SKM-1 (cell line): ENCODE data around the gene SEMA5B.
A peak's percentile ranks its signal among the peaks of the same experiment; 100 is the strongest.

Source experiments
- DNase-seq: peaks from one replicate; lab custom pipeline; 2025; ENCODE audit not compliant: unreplicated experiment; lab: John Stamatoyannopoulos, UW

Gene SEMA5B

DNA sequence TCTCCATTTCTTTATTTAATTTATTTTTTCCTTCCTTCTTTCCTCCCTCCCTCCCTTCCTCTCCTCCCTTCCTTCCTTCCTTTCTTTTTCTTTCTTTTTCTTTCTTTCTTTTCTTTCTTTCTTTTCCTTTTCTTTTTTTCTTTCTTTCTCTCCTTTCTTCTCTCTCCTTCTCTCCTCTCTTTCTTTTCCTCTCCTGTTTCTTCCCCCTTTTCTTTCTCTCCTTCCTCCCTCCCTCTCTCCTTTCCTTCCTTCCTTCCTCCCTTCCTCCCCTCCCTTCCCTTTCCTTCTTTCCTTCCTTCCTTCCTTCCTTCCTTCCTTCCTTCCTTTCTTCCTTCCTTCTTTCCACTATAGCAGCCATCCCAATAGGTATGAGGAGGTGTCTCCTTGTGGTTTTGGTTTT lies 32.5 kb upstream of the SEMA5B start:
- DNase-seq, result no peak

DNA sequence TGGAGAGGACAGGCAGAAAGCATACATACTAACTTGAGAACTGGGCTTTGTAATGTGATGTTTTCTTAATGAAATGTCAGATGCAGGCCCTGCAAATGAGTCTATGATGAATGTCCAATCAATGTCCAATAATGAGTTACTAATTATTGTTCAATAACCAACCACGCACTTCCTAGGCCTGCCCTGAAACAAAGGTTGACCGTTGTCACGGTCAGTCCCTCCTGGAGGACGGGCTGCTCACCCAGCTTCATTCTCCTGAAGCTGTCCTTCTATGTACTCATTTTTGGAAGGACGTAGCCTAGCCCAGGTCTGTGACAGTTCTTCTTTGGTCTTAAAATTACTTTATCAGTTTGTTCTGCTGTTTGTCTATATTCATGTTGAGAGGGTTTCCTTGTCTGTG lies 30.9 kb upstream of the SEMA5B start:
- DNase-seq, result no peak

DNA sequence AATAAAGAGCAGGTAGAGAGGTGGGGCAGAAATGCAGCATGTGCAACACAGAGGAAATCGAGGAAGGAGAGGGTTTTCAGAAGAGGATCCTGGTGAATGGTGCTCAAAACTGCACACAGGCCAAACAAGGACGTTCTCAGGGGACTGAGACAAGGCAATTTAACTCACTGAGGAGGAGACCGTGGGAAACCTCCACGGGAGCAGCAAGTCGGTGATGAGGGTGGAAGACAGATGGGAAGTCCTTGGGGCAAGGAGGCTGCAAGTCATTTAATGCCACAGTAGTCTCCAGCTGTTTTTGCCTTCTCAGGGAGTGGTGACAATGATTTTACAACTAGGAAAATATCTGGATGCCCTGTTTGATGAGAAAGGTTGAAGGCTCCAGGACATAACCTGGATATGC lies 27.8 kb upstream of the SEMA5B start:
- no peak for DNase-seq

DNA sequence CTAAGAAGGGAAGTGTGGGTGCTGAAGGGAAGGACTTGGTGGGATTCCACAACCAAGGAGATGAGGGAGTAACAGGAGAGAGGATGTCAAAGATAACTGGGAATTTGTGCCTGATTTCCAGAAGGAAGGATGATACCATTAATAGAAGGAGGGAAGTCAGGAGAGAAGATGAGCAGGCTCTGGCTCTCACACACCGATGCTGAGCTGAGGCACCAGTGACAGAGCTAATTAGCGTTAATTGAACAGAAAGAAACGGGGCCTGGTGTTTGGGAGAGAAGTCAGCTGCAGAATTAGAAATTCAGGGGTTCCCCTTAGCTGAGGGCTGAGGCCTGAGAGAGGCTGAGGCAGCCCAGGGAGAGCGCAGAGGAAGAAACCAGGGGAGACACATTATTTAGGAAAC lies 27.4 kb upstream of the SEMA5B start:
- DNase-seq, result no peak

DNA sequence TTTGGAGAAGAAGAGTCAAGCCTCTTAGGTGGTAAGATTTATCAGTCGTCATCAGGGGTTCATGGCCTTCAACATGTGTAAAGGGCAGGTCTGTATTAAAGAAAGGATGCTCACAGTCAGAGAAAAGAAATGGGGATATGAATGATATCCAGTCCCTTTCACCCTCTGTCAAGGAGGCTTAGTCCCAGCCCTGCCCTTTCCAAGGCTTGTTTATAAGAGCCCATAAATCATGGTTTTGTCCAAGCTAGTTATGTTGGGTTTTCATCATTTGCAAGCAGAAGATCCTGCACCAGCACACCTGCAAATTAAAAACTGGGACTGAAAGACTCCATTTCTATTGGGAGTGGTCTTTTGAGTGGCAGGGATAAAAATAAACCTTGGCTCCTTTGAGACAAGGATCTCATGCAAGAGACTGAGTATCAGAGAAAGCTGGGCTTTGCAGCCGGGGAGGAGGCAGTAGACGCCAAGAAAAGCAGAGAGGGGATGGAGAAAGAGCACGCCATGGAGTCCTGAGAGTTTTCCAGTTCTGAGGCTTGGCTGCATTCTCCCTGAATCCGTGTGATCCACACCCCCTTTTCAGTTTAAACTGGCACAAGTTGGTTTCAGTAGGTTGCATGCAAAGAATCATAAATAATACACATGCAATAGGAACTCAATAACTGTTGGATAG lies 26.7 kb upstream of the SEMA5B start:
- DNase-seq, result no peak

DNA sequence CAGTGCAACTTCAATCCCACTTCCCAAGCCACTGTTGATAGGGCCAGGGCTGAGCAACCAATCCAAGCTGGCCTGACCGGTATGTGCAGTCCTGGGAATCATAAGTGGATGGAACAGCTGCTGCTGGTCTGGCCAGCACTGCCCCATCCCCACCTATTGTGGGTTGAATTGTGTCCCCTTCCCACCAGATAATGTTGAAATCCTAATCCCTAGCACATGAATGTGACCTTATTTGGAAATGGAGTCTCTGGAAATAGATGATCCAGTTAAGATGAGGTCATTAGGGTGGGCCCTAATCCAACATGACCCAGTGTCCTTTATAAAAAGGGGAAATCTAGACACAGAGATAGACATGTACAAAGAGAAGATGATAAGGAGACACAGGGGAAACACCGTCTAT lies 25.5 kb upstream of the SEMA5B start:
- no peak for DNase-seq

DNA sequence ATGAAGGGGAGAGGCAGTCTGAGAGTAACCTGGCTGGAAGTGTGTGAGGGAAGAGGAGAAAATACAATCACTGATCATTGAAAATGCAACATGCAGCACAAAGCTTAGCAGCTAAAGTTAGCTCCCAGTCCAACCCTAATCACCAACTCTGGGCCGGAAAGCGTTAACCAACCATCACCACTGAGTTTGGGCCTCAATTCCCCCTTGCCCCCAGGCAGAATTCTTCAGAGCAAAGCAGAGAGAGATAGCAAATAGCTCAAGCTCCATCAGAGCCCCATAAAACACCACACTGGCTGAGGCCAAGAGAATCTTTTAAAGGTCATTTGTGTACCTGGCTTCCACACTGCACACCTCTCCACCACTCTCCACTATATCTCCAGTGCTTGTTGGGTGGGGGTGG lies 23.1 kb upstream of the SEMA5B start:
- no peak for DNase-seq

DNA sequence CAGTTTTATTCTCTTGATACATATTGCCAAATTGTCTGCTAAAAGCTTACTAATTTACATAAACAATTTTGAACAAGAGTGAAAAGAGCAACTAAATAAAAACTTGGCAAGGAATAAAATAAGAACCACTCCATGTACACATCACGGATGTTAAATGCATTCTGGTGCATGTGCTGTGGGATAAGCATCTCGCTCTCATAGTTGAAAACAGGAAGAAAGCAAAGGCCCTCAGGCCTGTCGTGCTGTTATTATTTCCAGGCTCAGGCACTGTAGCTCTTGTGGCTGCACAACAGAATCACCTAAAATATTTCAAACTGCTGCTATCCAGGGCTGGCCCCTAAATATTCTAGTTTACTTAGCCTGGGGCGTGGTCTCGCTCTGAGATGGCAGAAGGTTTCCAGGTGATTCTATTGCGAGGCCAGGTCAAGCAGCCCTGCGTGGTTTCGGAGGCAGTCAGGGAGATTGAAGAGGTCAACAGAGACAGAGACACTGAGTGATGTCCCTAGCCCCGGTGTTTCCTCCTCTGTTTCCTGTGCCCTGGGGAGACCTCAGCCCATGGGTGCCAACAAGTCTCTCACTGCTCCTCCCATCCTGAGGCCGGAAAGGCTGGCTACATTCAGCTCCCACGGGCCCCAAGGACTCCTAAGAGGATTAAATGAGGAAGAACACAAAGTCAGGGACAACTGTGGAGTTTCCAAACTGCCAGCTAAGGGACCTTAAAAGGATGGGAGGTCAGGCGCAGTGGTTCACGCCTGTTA lies 21.1 kb upstream of the SEMA5B start:
- DNase-seq, result no peak

DNA sequence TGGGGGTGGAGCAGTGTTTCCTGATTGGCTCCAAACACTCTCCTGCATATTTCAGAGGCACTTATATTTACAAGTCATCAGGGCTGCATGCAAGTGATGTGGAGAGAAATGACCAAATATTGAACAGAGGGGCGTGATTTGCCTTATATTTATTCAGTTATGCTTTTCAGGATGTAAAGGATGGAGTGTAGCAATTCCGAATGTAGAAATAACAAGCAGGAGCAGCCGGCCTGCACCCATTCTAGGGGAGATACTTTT lies 19.4 kb upstream of the SEMA5B start:
- DNase-seq, result no peak

DNA sequence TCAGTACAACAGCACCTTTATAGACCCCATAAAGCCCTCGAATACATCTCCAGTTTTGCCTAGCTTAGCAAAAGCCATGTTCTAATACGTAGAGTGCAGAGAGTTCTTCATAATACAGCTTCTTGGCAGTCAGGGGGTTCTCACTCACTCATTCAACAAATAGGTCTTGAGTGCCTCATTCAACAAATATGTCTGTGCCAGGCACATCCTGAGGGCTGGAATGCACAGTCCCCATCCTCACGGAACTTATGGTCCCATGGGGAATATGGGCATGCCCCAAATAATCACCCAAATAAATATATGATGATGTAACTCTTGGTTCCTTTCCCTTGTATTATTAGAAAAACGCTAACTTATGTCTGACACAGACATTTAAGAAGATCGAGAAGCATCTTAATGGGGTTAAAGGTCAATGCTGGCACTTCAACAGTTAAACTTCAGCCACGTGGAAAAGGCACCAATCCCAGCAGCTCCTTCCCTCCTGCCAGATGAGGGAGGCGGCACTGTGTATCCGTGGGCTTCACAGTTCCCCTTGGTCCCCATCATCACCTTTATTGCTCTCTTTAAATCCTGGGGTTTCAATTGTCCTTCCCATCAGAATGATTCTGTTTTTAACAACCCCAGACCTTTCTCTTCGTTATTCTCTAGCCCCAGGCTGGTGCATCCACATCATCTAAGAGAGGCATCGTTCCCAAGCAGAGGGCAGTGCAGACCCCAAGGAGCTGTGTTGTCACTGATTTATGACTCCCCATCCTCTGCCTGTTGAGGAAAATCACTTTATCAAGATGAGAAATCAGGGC lies 18.9 kb upstream of the SEMA5B start:
- no peak for DNase-seq

DNA sequence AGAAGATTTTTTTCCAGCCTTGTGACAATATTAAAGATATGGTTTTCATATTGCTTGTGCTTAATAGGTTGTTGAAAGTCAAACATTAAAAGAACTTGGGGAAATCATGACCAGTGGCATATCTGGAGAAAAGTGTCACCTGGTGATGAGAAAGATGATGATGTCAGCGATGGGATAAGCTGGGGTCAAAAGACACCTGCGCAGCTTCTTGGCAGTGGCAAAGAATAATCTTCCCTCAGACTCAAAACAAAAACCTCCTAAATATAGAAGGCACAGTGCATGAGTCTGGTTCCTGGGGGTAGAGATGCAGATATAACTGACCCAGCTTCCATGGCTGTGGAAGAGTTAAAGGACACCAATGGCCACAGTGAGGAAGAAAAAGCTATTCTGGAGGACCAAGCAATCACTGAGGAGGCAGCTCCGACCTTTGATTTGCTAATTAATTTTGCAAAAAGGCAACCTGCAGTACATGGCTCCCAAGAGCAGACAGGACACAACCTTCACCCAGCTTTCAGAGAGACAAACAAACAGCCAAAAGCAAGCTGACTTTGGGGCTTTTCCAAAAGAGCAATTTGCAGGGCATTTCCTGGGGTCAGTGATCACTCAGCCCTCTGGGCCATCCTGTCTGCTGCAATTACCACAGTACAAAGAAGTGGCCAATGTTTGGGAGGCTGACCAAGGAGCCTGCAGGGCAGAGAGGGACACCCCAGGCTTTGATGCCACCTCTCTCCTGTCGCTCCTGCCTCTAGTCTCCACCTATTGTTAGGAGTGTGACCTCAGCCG lies 17.6 kb upstream of the SEMA5B start:
- no peak for DNase-seq

DNA sequence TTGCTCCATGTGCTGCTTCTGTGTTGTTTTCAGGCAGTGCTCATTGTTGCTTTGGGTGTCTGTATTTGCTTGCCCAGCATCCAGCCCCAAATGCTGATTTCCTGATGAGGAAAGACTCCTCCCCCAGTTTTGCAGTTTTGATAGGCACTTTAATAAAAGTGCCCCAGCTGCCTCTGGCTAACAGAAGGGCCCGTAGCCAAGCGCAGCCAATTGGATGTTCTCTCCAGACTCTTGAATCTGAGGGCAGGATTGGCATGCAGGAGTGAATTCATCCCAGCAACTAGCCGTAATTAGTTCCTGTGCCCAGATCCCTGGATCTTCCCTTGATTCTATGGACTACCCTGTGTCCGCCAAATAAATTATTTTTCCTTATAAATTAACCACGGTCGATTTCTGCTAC lies 14.8 kb upstream of the SEMA5B start:
- no peak for DNase-seq

DNA sequence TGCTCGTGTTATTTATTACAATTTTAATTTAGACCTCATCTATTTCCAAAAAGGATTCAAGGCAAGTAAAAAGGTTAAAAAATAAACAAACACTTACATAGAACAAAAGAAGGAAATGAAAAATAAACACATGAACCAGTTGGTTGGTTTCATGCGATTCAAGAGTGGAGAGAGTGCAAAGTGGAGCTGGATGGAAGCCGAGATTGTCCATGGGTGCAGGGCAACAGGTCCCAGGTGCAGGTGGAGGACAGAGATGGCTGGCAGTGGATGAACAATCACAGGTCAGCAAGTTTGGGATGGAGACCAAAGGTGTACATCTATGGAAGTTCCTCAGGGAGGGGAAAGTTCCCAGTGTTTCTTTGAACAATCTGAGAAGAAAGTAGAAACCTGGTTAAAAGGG lies 11.6 kb upstream of the SEMA5B start:
- no peak for DNase-seq

DNA sequence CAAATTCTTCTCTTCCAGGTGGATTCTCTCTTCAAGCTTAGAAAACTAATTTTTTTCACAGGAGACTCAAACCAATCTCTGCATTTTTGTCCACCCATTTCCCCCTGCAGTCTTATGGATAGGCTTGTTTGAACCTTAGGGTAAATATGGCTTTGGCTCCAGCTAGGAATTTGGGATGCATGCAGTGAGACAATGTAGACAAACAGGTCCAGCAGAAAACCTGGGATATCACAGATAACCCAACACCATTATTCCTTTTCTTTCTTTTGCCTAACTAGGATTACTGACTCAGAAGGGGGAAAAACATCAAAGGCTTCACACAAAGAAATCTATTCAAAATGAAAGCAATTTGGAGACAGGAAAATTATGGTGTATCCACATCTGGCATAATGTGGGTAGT lies 11.2 kb upstream of the SEMA5B start:
- DNase-seq, result no peak

DNA sequence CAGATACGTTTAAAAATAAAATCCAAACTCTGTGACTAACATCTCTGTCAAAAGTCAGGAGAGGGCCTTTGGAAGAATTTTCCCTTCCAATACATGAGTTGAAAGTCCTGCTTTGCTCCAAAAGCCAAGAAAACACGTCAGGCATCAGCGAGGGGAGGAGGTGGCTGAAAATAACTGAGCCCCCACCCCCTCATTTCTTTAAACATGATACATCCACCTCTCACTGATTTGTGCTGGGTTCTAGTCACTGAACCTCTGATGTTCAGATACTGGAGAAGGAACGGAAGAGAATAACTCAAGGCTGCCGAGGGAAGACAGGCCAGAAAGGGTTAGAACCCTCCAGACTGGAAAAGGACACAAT lies 9.4 kb upstream of the SEMA5B start:
- no peak for DNase-seq

DNA sequence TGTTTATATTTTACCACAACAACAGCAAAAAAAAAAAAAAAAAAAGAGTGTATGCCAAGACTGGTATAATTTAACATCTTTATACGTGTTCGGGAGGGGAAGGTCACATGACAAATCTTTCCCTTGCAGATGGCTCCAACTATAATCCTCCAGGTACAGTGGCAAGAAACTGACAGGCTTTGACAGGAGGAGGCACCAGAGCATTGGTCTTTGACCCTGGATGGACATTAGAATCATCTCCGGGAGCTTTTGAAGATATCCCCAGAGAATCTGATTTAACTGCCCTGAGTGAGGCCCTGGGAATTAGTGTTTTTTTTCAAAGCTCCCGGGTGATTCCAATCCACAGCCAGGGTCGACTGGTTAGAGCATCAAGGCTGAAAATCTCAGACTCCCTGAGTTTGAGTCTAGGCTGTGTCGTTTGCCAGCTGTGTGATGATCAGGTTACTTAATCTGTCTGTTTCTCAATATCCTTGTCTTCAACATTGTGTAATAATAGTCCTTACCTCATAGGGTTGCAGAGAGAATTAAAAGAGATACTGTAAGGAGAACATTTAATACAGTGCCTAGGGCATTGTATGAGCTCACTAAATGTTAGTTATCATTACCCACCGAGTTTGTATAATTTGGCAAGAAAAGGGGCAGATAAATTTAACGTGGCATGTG lies 8.9 kb upstream of the SEMA5B start:
- DNase-seq, result peak; percentile 65

DNA sequence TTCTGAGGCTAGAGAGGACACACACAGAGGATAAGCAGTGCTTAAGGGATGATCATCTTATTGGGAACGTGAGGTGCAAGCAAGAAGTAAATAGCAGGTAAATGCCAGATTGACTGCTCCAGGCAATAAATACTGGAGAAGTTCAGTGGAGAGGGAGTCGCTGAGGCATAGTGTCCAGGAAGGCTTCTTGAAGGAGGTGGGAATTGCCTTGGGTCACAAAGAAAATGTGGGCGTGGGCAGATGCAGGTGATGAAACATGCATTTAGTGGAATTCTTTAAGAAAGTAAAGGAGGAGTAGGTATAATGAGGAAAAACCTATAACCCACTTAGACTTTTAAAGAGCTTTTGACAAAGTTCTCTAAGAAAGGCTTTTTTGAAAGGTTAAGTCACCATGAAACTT lies 7.4 kb upstream of the SEMA5B start:
- no peak for DNase-seq

DNA sequence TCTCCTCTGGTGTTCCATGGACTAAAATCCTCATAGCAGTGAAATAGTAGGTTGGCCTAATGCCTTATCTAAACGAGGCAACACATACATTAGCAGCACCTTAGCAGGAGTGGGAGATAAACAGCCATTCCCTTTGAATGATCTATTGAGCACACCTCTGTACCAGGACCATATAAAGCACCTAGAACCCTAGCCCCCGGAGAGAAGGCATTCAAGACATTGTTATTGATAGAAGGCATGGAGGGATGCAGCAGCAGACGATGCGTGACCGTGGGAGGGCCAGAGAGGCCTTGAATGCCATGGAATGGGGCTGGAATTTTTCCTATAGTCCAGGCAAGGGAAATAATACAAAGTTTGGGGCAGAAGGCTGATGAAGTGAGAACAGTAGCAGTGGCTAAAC lies 6.6 kb upstream of the SEMA5B start:
- no peak for DNase-seq

DNA sequence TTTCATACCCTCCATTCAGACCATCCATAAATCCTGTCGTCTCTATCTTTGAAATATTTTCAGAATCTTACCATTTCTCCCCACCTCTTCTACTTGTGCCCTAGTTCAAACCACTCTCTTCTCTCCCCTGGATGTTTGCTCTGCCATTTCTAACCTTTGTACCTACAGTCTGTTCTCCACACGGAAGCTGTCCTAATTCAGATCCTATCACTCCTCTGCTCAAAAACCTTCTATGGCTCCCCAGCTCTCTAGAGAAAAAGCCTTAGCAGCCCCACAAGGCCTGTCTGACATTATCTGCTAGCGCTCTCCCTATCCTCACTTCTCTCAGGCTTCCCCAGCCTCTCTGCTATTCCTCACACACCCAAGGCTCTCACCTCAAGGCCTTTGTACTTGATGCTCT lies 4.5 kb upstream of the SEMA5B start:
- DNase-seq, result no peak

DNA sequence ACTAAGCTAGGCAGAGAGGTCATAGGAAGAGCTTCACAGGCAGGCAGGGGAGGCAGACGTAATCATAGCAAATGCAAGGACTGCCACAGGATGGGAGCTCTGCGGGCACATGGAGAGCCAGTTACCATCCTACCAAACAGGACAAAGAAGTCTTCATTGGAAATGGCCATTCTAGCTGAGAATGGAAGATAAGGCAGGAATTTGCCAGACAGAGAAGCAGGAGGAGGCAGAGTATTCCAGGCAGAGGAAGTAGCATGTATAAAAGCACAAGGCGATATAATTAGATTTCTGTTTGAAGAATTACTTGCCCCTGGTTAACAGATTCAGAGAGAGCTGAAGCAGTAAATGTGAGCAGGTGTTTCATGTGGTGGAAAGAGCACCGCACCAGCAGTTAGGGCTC lies 3.5 kb upstream of the SEMA5B start:
- DNase-seq, result no peak

DNA sequence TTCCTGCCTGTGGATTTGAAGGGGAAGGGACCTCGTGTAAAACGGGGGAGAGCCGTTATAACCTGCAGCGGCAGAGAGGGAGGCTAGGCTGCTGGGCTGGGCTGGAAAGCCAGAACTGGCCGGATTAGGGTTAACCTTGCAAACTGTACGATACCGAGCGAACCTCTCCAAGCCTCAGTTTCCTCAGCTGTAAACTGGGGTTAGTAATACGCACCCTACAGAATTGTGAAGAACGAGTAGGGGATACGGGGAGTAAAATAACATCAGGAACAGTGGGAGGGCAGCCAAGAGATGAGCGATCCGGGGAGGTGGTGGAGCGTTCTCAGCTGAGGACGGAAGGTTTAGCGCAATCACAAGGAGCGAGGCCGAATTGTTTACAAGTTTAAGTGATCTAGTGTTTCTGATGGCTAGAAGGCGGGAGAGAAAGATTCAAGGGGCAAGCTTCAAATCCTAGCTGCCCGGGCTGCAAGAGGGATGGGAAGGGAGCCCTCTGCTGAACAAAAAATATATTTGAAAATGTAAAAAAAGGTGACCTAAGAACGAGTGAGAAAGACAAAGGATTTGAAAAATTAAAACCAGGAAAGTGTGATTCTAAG lies 768 bp upstream of the SEMA5B start:
- DNase-seq, result peak; percentile 19
